Activated T-cell treated with anti-CD3 and anti-CD28 coated beads for 48 hours (primary cell): ENCODE results near the gene ENTREP3.

Experiments used
- DNase-seq: peaks from one replicate; pipeline ENCODE4 v3.0.0-alpha.2; 2020; ENCODE audit warnings: low read depth

ENTREP3 gene

GRCh38 chr1:155198547-155198906 lies 56.8 kb downstream of the ENTREP3 start:
- no peak for DNase-seq

- no peak for DNase-seq
Measured at GRCh38 chr1:155197901-155198546, 57.3 kb downstream of the ENTREP3 start.
